HepG2 (cell line): ENCODE results near the gene KLHL35. TPM values are rescaled to one million over a fixed set of nuclear protein-coding genes. Genes with fewer than 3 reads are reported as not detected.

Experiments
- CREB1 ChIP-seq, 2 experiments: fragments of 450-650 bp in 1 of 2; IDR thresholded peaks; 2 replicates each; pipeline ENCODE4 v1.6.1; 2016 to 2017; ENCODE audit warnings: control low read depth in 1 of 2, mild to moderate bottlenecking in 1 of 2, missing compliant biosample characterization in 1 of 2, missing genetic modification characterization in 1 of 2
- FOXP1 ChIP-seq, 2 experiments: fragments of 450-650 bp in 1 of 2; IDR thresholded peaks; 2 replicates each; pipeline ENCODE4 v1.6.1; 2017 to 2018; ENCODE audit warnings: antibody characterized with exemption in 1 of 2
- HNF1B ChIP-seq: sonication (generic); formaldehyde crosslinking; IDR thresholded peaks from 2 replicates; pipeline ENCODE4 v1.5.1; 2020; ENCODE audit warnings: mild to moderate bottlenecking, moderate library complexity, missing genetic modification reagents
- KDM5A ChIP-seq: fragments of 200-600 bp; sonication (generic); IDR thresholded peaks from 2 replicates; pipeline ENCODE4 v1.7.0; 2018; ENCODE audit warnings: antibody characterized with exemption, mild to moderate bottlenecking, low read length, borderline replicate concordance
- MLXIP ChIP-seq: sonication (generic); formaldehyde crosslinking; IDR thresholded peaks from 2 replicates; pipeline ENCODE4 v1.9.0; 2021; ENCODE audit warnings: missing genetic modification reagents, borderline replicate concordance
- PLRG1 ChIP-seq: fragments of 450-650 bp; conservative IDR thresholded peaks from 2 replicates; pipeline ENCODE4 v1.6.1; 2016
- RFXANK ChIP-seq: IDR thresholded peaks from 2 replicates; pipeline ENCODE4 v1.6.1; 2016
- ZBTB43 ChIP-seq: sonication (generic); formaldehyde crosslinking; conservative IDR thresholded peaks from 2 replicates; pipeline ENCODE4 v1.4.0; 2020; ENCODE audit warnings: missing genetic modification reagents
- ZNF121 ChIP-seq: sonication (generic); formaldehyde crosslinking; IDR thresholded peaks from 2 replicates; pipeline ENCODE4 v1.5.0; 2020; ENCODE audit warnings: mild to moderate bottlenecking, missing genetic modification reagents
- ZNF256 ChIP-seq: sonication (generic); formaldehyde crosslinking; conservative IDR thresholded peaks from 2 replicates; pipeline ENCODE4 v1.4.0; 2020; ENCODE audit warnings: missing genetic modification reagents
- ZNF275 ChIP-seq: sonication (generic); formaldehyde crosslinking; IDR thresholded peaks from 2 replicates; pipeline ENCODE4 v1.8.0; 2022; ENCODE audit warnings: missing genetic modification reagents, mild to moderate bottlenecking, inconsistent platforms, borderline replicate concordance
- ZNF317 ChIP-seq: sonication (generic); formaldehyde crosslinking; IDR thresholded peaks from 2 replicates; pipeline ENCODE4 v1.5.0; 2020; ENCODE audit warnings: mild to moderate bottlenecking, missing genetic modification reagents
- ZNF431 ChIP-seq: sonication (generic); formaldehyde crosslinking; IDR thresholded peaks from 2 replicates; pipeline ENCODE4 v1.9.0; 2022; ENCODE audit warnings: missing genetic modification reagents, low read depth, mild to moderate bottlenecking, borderline replicate concordance
- ZNF572 ChIP-seq: sonication (generic); formaldehyde crosslinking; IDR thresholded peaks from 2 replicates; pipeline ENCODE4 v1.5.1; 2020; ENCODE audit warnings: mild to moderate bottlenecking, missing genetic modification reagents
- ZNF788 ChIP-seq: sonication (generic); formaldehyde crosslinking; IDR thresholded peaks from 2 replicates; pipeline ENCODE4 v1.5.0; 2020; ENCODE audit warnings: mild to moderate bottlenecking, missing genetic modification reagents, borderline replicate concordance
- ZSCAN21 ChIP-seq: sonication (generic); formaldehyde crosslinking; IDR thresholded peaks from 2 replicates; pipeline ENCODE4 v1.8.0; 2022; ENCODE audit warnings: mild to moderate bottlenecking, missing genetic modification reagents, moderate library complexity, borderline replicate concordance
- polyA plus RNA-seq, 8 experiments: library from polyadenylated mRNA; depleted of rRNA in 3 of 8; stranded (reverse) in 7 of 8; unstranded in 1 of 8; fragments of >200 nt; fragmentation: Illumina TruSeq in 4 of 8; extraction: Trizol in 4 of 8; gene quantifications; 2 replicates each; pipeline versions ENCODE4 v1.2.1 to v1.2.3, GENCODE V29; 2011 to 2016; ENCODE audit warnings: low read depth in 4 of 8, missing spikeins in 1 of 8, mixed read lengths in 1 of 8; ENCODE audit not compliant: insufficient read depth in 1 of 8
- total RNA-seq, 5 experiments: library from RNA; depleted of rRNA; stranded (reverse); fragments of >200 nt; fragmentation: Illumina TruSeq; extraction: Trizol; gene quantifications; 2 replicates each; pipeline ENCODE4 v1.2.3, GENCODE V29; 2016; ENCODE audit warnings: low read depth in 1 of 5
- TF ChIP-seq, protein P1 (sequence below): sonication (generic); formaldehyde crosslinking; IDR thresholded peaks from 2 replicates; pipeline ENCODE4 v1.8.0; 2022; ENCODE audit warnings: mild to moderate bottlenecking, missing genetic modification reagents, moderate library complexity
- TF ChIP-seq, protein P2 (sequence below): sonication (generic); formaldehyde crosslinking; IDR thresholded peaks from 2 replicates; pipeline ENCODE4 v1.8.1; 2023; ENCODE audit warnings: mild to moderate bottlenecking, missing genetic modification reagents

The KLHL35 gene
- total and polyA plus RNA-seq, 2 of the 13 experiments (the other 11 are each of a cell fraction or from before 2014, with no cell fraction given): not detected

DNA sequence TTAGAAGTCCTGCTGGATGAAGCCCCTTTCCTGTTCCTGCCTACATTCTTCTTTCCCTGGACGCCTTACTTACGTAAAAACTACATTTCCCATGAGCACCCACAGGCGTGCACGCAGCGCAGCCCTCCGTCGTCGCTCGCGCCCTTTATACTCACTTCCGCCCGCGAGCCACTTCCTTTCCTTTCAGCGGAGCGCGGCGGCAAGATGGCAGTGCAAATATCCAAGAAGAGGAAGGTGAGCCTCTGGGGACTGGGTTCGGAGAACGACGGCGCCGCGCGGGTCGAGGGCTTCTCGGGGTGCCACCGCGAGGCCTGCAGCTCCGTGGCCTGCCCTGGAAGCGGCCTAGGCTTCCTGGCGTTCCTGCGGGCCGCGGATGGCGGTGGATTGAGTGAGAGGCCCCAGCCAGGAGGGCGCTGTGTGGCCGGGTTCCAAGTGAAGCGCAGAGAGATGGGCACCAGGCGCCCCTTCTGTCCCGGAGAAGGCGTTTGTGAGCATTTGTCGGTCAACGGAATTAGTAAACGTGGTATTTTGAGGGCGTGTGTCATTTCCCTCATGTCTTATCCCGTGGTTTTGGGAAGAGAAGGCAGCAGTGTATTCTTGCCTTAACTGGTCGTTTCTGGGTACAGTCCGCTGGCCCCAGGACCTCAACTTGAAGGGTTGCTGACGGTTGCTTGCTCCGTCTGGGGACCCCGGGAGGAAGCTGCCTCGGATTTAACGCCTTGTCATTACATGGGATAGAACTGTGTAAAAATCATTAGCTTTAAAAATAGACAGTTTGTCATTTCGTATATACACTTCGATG lies 33.5 kb downstream of the KLHL35 start, which contains the start of gene RPS3 (continued):
- TF ChIP-seq ZNF572 (CRISPR knock-in tag) (peak; percentile 48; the same call in 1 of the 2 replicates), FOXP1 (IDR thresholded peaks at IDR 0.05) (no peak), FOXP1 (CRISPR knock-in tag; IDR thresholded peaks at IDR 0.05) (no peak), ZNF256 (CRISPR knock-in tag) (0 out of 2 replicates have a peak, but pooled peaks have one; percentile 58), PLRG1 (no peak), ZNF317 (CRISPR knock-in tag) (peak; percentile 71; the same call in 1 of the 2 replicates), CREB1 (IDR thresholded peaks at IDR 0.05) (peak; percentile 92), CREB1 (CRISPR knock-in tag; IDR thresholded peaks at IDR 0.05) (peak; percentile 98), ZNF431 (CRISPR knock-in tag) (0 out of 2 replicates have a peak, but pooled peaks have one; percentile 75), MLXIP (CRISPR knock-in tag) (no peak), ZSCAN21 (CRISPR knock-in tag) (peak; percentile 43; the same call in 1 of the 2 replicates), ZBTB43 (0 out of 2 replicates have a peak, but pooled peaks have one; percentile 31), ZNF788 (CRISPR knock-in tag) (peak; percentile 93; the same call in 1 of the 2 replicates), ZNF275 (CRISPR knock-in tag) (peak; percentile 87; the same call in 1 of the 2 replicates), HNF1B (CRISPR knock-in tag) (peak; percentile 92), KDM5A (peak; percentile 43; the same call in 1 of the 2 replicates), ZNF121 (no peak), RFXANK (CRISPR knock-in tag) (peak; percentile 75; the same call in 1 of the 2 replicates)
- TF ChIP-seq, protein P1, sequence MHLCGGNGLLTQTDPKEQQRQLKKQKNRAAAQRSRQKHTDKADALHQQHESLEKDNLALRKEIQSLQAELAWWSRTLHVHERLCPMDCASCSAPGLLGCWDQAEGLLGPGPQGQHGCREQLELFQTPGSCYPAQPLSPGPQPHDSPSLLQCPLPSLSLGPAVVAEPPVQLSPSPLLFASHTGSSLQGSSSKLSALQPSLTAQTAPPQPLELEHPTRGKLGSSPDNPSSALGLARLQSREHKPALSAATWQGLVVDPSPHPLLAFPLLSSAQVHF (CRISPR knock-in tag): peak; percentile 79
- TF ChIP-seq, protein P2, sequence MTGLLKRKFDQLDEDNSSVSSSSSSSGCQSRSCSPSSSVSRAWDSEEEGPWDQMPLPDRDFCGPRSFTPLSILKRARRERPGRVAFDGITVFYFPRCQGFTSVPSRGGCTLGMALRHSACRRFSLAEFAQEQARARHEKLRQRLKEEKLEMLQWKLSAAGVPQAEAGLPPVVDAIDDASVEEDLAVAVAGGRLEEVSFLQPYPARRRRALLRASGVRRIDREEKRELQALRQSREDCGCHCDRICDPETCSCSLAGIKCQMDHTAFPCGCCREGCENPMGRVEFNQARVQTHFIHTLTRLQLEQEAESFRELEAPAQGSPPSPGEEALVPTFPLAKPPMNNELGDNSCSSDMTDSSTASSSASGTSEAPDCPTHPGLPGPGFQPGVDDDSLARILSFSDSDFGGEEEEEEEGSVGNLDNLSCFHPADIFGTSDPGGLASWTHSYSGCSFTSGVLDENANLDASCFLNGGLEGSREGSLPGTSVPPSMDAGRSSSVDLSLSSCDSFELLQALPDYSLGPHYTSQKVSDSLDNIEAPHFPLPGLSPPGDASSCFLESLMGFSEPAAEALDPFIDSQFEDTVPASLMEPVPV (CRISPR knock-in tag): peak; percentile 95
